RPMI7951 (cell line): ENCODE data around the gene ENAH. TPM values are rescaled to one million over a fixed set of nuclear protein-coding genes. Genes with fewer than 3 reads are reported as not detected.
A peak's percentile ranks its signal among the peaks of the same experiment; 100 is the strongest.

ENCODE experiments used
- DNase-seq: peaks from one replicate; pipeline ENCODE4 v3.0.0-alpha.2; 2012; ENCODE audit warnings: low read depth
- total RNA-seq: library from RNA; depleted of rRNA; stranded (reverse); fragments of >200 nt; shearing (Covaris generic); gene quantifications from 2 replicates; pipeline ENCODE4 v1.2.3, GENCODE V29; 2014

Gene ENAH
- total RNA-seq, 1 experiment from 2014 or later = 53.3 TPM

DNA sequence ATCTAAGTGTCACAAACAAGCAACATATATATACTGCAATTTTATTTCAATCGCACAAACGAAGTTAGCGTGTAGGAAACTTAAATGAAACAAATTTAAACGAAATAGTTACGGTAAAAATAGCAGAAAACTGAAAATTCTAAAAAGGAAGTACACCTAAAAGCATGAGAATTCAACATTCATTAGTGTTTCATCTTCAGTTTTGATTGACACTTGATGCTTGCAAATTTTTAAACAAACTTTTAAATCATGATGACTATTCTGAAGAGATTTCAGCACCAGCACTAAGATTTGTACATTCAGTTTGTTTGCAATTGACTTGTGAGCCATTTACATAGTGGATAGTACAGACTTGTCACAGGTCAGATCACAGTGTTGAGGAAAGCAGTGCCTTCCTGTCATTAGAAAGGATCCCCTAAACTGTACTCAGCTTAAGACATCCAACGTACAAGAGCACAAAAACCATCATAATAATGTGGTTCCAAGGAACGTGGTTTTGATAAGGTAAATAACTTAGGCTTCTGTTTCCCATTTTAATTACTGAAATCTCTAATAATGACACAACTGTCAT lies 158.0 kb downstream of the ENAH start:
- no peak for DNase-seq

GRCh38 chr1:225493591-225494246 lies 159.2 kb downstream of the ENAH start:
- no peak for DNase-seq

DNA sequence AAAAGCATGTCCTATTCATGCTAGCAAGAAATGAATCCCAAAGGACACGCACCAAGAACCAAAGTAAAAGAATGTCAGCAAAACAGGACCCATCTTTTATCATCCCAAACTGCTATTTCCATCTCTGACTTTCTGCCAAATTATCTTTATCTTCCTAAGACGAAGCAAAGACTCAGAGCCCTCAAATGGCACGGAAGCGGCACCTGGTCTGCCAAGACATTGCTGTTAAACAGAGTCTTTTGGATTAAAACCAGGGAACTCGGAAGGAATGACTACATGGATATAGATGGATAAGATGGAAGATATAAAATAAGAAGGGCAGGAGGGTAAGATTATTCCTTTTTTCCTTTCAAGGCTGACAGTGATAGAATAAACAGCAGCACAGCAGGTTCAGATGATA lies 164.2 kb downstream of the ENAH start:
- DNase-seq = no peak

- DNase-seq = no peak
Observed at GRCh38 chr1:225486856-225487255, 166.1 kb downstream of the ENAH start.

GRCh38 chr1:225485991-225486530 lies 166.9 kb downstream of the ENAH start:
- DNase-seq = no peak

GRCh38 chr1:225485226-225485625 lies 167.7 kb downstream of the ENAH start:
- DNase-seq = no peak

- DNase-seq = no peak
Observed at GRCh38 chr1:225484657-225485214, 168.2 kb downstream of the ENAH start.

GRCh38 chr1:225483818-225484656 lies 168.9 kb downstream of the ENAH start:
- no peak for DNase-seq

DNA sequence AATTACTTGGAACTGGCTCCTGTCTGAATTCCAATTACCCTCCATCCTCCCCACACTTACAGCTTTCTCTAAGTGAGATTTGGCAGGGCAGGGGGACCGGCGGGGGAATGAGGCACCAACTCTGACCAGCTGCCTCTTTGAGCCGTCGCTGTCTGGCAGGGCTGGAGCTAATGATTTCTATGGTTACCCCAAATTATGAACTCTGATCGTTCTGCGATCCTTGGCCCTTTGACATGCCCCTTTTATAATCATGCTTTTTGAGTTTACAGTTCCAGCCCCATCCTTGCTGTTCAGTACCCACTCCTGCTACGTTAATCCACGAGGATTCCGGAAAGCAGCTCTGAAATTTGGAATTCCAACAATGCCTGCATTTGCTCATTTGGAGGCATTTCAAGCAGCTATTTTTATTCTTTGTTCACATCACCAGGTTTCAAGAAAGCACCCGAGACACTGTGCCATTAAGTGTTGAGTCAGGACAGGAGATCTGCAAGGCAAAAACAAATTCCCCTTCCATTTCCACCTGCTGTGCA lies 170.4 kb downstream of the ENAH start:
- DNase-seq = no peak

GRCh38 chr1:225481738-225482137 lies 171.2 kb downstream of the ENAH start:
- DNase-seq = no peak

DNA sequence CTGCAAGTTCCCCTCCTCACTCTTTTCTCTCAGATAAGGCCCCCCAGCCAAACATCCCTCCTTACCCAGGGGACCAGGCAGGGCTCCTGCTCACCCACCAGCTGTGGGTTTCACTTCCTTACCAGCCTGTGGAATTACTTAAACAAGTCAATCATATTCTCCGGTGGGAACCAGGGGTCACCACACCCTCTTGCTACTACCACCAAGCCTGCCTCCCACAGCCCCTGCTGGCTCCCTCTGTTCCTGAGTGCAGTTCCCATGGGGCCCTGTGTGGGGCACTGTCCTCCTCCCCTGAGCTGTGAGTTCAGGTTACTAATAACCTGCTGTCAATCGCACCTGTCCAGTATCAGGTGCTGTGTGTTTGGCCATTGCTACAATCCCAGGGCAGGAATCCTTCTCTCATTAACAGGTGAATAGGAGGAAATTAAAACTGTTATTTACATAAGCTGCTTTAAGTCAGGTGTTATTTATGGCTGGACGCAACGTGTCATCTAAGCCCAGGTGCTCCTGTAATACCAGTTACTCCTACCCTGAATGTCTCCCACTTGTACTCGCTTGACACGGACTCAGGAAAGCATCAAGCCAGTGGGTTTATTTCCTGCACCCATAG lies 172.0 kb downstream of the ENAH start:
- DNase-seq = no peak

- DNase-seq = no peak
Observed at GRCh38 chr1:225479996-225480720, 172.8 kb downstream of the ENAH start.

GRCh38 chr1:225479341-225479740 lies 173.6 kb downstream of the ENAH start:
- no peak for DNase-seq

GRCh38 chr1:225477296-225477911 lies 175.5 kb downstream of the ENAH start:
- DNase-seq = no peak

- DNase-seq = no peak
Observed at GRCh38 chr1:225476538-225476988, 176.4 kb downstream of the ENAH start.

GRCh38 chr1:225476100-225476511 lies 176.8 kb downstream of the ENAH start:
- DNase-seq = no peak

- peak; percentile 46 for DNase-seq
Observed at GRCh38 chr1:225474986-225475820, 177.7 kb downstream of the ENAH start.

DNA sequence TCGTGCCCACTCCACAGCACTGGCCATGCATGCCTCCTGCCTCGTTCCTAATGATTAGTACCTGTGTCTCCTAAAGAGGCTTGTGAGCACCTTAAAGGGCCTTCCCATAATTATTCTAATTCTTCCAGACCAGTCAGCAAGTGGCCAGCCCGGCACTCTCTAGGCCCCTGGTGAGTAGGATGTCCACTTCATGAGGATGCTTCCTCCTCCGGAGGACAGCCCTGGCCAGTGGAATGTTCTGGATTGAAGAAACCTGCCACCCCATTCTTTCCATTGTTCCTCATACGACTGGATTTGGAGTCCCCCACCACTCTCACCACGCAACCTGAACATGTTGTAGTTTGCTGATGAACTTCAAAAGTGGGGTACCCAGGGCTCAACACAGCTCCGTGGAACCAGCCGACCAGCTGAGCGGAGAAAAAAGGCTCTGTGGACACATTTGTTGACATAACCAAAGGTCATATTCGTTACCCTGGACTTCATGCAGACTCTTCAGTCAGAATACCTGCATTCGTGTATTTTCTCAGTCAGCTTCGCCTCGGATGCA lies 178.4 kb downstream of the ENAH start:
- no peak for DNase-seq
